ENCODE measurements around the gene E2F6. TPM values are rescaled to one million over a fixed set of nuclear protein-coding genes. Genes with fewer than 3 reads are reported as not detected.

Gene E2F6
- total and polyA plus RNA-seq, 2 of the 13 experiments (the other 11 are each of a cell fraction or from before 2014, with no cell fraction given) = 27.3 to 36.0 TPM

GRCh38 chr2:11467749-11468148, 1.8 kb upstream of the E2F6 start:
- Histone ChIP-seq H3K4me3 (replicated peaks in 1 of 3; ENCODE audit: insufficient read depth in 1 of 3, low read depth in 2 of 3, low read length in 3 of 3) (no peak overlapping the region), H3K36me3 (replicated peaks in 1 of 2; ENCODE audit: control insufficient read depth in 1 of 2, insufficient read depth in 2 of 2, low read length in 2 of 2) (peaks cover 1 to 8% of the 10 kb centered on the region in 2 experiments; a peak in 3 of 5 replicates), H4K20me1 (ENCODE audit: insufficient read depth, low read length) (peaks cover 13% of the 10 kb centered on the region), H2AFZ (ENCODE audit: low read length) (no peak overlapping the region), H3K27me3 (ENCODE audit: control insufficient read depth in 1 of 2, insufficient read depth in 2 of 2, low read length in 2 of 2) (no peaks in the 10 kb centered on the region), H3K79me2 (ENCODE audit: insufficient read depth, low read length) (peaks cover 29% of the 10 kb centered on the region), H3K4me2 (ENCODE audit: low read depth, low read length) (no peak overlapping the region), H3K9me3 (ENCODE audit: low read length) (no peaks in the 10 kb centered on the region), H3K4me1 (ENCODE audit: insufficient read depth, low read length) (peaks cover 59% of the 10 kb centered on the region), H3K9ac (ENCODE audit: insufficient read depth, low read depth, low read length) (no peak overlapping the region), H3K27ac (ENCODE audit: extremely low read length, insufficient read depth, low read length) (no peak overlapping the region)
- intact Hi-C loops (cut with micrococcal nuclease; ENCODE audit: unreplicated experiment) = no loop called here
- POLR2A ChIA-PET = no interaction called here
- CTCF ChIA-PET (ENCODE audit: low intra/inter-chr PET ratio, low total read pairs) = no interaction called here
- FAIRE-seq (no peak), ATAC-seq (no peak), DNase-seq (ENCODE audit: low spot score) (no peak)
- TF ChIP-seq ZFY (CRISPR knock-in tag; IDR thresholded peaks at IDR 0.05) = no peak
- peak; percentile 50 for TF ChIP-seq MAFF (IDR thresholded peaks at IDR 0.05; ENCODE audit: low read depth, low read length)
- TF ChIP-seq ZNF790 (CRISPR knock-in tag; IDR thresholded peaks at IDR 0.05; ENCODE audit: borderline replicate concordance) = 0 out of 2 replicates have a peak, but pooled peaks have one; percentile 30
- TF ChIP-seq ZNF772 (CRISPR knock-in tag; IDR thresholded peaks at IDR 0.05) = no peak
- peak; percentile 55 to 60 for TF ChIP-seq MAFK (conservative IDR thresholded peaks at IDR 0.05 in 1 of 2, IDR thresholded peaks at IDR 0.05 in 1 of 2; ENCODE audit: low read length in 2 of 2)
- BruUV-seq (replicated peaks) = no TSS peak
- 70% methylated on average over 6 of the region's 6 CpGs for WGBS (ENCODE audit: low lambda C conversion rate)
- in situ Hi-C loops (cut with HindIII; ENCODE audit: extremely low pct_ligation_motif_present, low pct_unique_long_range_greater_than_20kb) = no loop called here

- no peaks in the 10 kb centered on the region for H3K27me3 ChIP-seq (ENCODE audit: control insufficient read depth in 1 of 2, insufficient read depth in 2 of 2, low read length in 2 of 2)
- peaks cover 59% of the 10 kb centered on the region for H3K4me1 ChIP-seq (ENCODE audit: insufficient read depth, low read length)
- POLR2A ChIA-PET = interaction anchor here (0.9 to 2.6 kb wide), 5 partner anchors 11 to 116 kb away, joined by 3 to 17 read pairs (median 5); no protein-coding TSS in a partner anchor
- DNase-seq (ENCODE audit: low spot score) (no peak), ATAC-seq (no peak), FAIRE-seq (no peak)
- no peak overlapping the region for H3K27ac ChIP-seq (ENCODE audit: extremely low read length, insufficient read depth, low read length)
- no peaks in the 10 kb centered on the region for H3K9me3 ChIP-seq (ENCODE audit: low read length)
- H3K79me2 ChIP-seq (ENCODE audit: insufficient read depth, low read length) = peaks cover 35% of the 10 kb centered on the region
- WGBS (ENCODE audit: low lambda C conversion rate) = 76% methylated on average over 5 of the region's 5 CpGs
- H3K4me2 ChIP-seq (ENCODE audit: low read depth, low read length) = peak overlapping the region; percentile 99
- intact Hi-C loops (cut with micrococcal nuclease; ENCODE audit: unreplicated experiment) = no loop called here
- peaks cover 18% of the 10 kb centered on the region for H4K20me1 ChIP-seq (ENCODE audit: insufficient read depth, low read length)
- H2AFZ ChIP-seq (ENCODE audit: low read length) = peak overlapping the region; percentile 74
- H3K36me3 ChIP-seq (replicated peaks in 1 of 2; ENCODE audit: control insufficient read depth in 1 of 2, insufficient read depth in 2 of 2, low read length in 2 of 2) = peaks cover 1 to 8% of the 10 kb centered on the region in 2 experiments; a peak in 4 of 5 replicates
- H3K9ac ChIP-seq (ENCODE audit: insufficient read depth, low read depth, low read length) = peak overlapping the region; percentile 72
- CTCF ChIA-PET (ENCODE audit: low intra/inter-chr PET ratio, low total read pairs) = no interaction called here
- no TSS peak for BruUV-seq (replicated peaks)
- in situ Hi-C loops (cut with HindIII; ENCODE audit: extremely low pct_ligation_motif_present, low pct_unique_long_range_greater_than_20kb) = no loop called here
- peak overlapping the region in 2 of 3 experiments; percentile 71 to 73; a peak in 2 of 6 replicates for H3K4me3 ChIP-seq (replicated peaks in 1 of 3; ENCODE audit: insufficient read depth in 1 of 3, low read depth in 2 of 3, low read length in 3 of 3)
- TF ChIP-seq, protein P1, sequence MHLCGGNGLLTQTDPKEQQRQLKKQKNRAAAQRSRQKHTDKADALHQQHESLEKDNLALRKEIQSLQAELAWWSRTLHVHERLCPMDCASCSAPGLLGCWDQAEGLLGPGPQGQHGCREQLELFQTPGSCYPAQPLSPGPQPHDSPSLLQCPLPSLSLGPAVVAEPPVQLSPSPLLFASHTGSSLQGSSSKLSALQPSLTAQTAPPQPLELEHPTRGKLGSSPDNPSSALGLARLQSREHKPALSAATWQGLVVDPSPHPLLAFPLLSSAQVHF (CRISPR knock-in tag; IDR thresholded peaks at IDR 0.05) = 0 out of 2 replicates have a peak, but pooled peaks have one; percentile 13
- TF ChIP-seq MYNN (CRISPR knock-in tag; IDR thresholded peaks at IDR 0.05; ENCODE audit: low read depth) = no peak
- no peak for TF ChIP-seq ZNF672 (CRISPR knock-in tag; IDR thresholded peaks at IDR 0.05)
- TF ChIP-seq, protein P2, sequence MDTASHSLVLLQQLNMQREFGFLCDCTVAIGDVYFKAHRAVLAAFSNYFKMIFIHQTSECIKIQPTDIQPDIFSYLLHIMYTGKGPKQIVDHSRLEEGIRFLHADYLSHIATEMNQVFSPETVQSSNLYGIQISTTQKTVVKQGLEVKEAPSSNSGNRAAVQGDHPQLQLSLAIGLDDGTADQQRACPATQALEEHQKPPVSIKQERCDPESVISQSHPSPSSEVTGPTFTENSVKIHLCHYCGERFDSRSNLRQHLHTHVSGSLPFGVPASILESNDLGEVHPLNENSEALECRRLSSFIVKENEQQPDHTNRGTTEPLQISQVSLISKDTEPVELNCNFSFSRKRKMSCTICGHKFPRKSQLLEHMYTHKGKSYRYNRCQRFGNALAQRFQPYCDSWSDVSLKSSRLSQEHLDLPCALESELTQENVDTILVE (CRISPR knock-in tag; IDR thresholded peaks at IDR 0.05) = no peak
- no peak for TF ChIP-seq TAF15 (IDR thresholded peaks at IDR 0.05; ENCODE audit: low read depth, low read length, poor library complexity, severe bottlenecking)
- TF ChIP-seq, protein P3, sequence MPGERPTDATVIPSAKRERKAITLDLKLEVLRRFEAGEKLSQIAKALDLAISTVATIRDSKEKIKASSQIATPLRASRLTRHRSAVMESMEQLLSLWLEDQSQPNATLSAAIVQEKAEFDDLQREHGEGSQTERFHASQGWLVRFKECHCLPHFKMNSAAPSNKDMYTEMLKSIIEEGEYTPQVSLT (CRISPR knock-in tag; IDR thresholded peaks at IDR 0.05; ENCODE audit: borderline replicate concordance, low read depth) = 0 out of 2 replicates have a peak, but pooled peaks have one; percentile 73
- TF ChIP-seq ZC3H13 (CRISPR knock-in tag; IDR thresholded peaks at IDR 0.05) = 0 out of 2 replicates have a peak, but pooled peaks have one; percentile 18
- TF ChIP-seq ZBTB38 (CRISPR knock-in tag; IDR thresholded peaks at IDR 0.05) = no peak
These were observed 1.2 kb upstream of the E2F6 start for GRCh38 chr2:11467129-11467649.

Measured in HepG2 (cell line).